K562 (cell line): Measurements from ENCODE around the gene GRIA2. TPM values are rescaled to one million over a fixed set of nuclear protein-coding genes. Genes with fewer than 3 reads are reported as not detected.

Experiments
- ATAC-seq: fragments of 200-7000 bp; cut with Tn5 transposase; 3 replicates; pipeline ENCODE4 v1.9.1; 2020; ENCODE audit warnings: moderate library complexity
- BruUV-seq: library from RNA; stranded (reverse); fragments of 400-500 nt; replicated peaks from 2 replicates; lab custom pipeline; 2021; lab: Mats Ljungman, UMichigan
- CTCF ChIA-PET: fragments of 300-600 bp; formaldehyde crosslinking; extraction: SDS; loops from one replicate; lab custom pipeline; 2021; ENCODE audit warnings: low intra/inter-chr PET ratio; lab: Yijun Ruan, JAX
- POLR2A ChIA-PET: fragments of 300-600, 350-650 bp; sonication (Branson Sonifier 250); formaldehyde crosslinking; extraction: SDS; loops from one replicate; lab custom pipeline; 2021; ENCODE audit warnings: antibody characterized with exemption, inconsistent platforms; lab: Yijun Ruan, JAX
- DNase-seq, 4 experiments: peaks; one replicate each; pipeline versions ENCODE4 v3.0.0 to v3.0.0-alpha.2; 2011 to 2018; ENCODE audit warnings: low spot score in 3 of 4, mixed read lengths in 3 of 4; ENCODE audit errors: extremely low read depth in 1 of 4
- FAIRE-seq: peaks from 2 replicates; lab custom pipeline; 2011; peaks lifted over from hg19 to GRCh38; lab: Jason Lieb, UNC
- H2AFZ ChIP-seq: 2 replicates; pipeline ENCODE4 v1.6.0; 2011; ENCODE audit warnings: low read depth, low read length, control low read depth, inconsistent platforms
- H3K27ac ChIP-seq: fragments of 200-600 bp; 3 replicates; pipeline ENCODE4 v1.8.0; 2011; ENCODE audit warnings: low read depth, mild to moderate bottlenecking, control low read depth, inconsistent platforms, low read length, moderate library complexity, mixed read lengths; ENCODE audit errors: extremely low read depth
- H3K27me3 ChIP-seq, 2 experiments: fragments of 300-600 bp in 1 of 2; 2 replicates in 1 of 2; 3 replicates in 1 of 2; pipeline versions ENCODE4 v1.6.0 to v1.8.0; 2011; ENCODE audit warnings: inconsistent platforms in 2 of 2, low read length in 2 of 2, mild to moderate bottlenecking in 1 of 2, mixed read lengths in 1 of 2, moderate library complexity in 1 of 2; ENCODE audit not compliant: control insufficient read depth in 2 of 2, insufficient read depth in 2 of 2
- H3K36me3 ChIP-seq: fragments of 300-600 bp; 3 replicates; pipeline ENCODE4 v1.8.0; 2011; ENCODE audit warnings: mild to moderate bottlenecking, low read length, inconsistent platforms; ENCODE audit not compliant: control insufficient read depth, insufficient read depth
- H3K4me1 ChIP-seq, 2 experiments: fragments of 200-600 bp in 1 of 2; replicated peaks in 1 of 2; 2 replicates in 1 of 2; 3 replicates in 1 of 2; pipeline versions ENCODE4 v1.5.1 to v1.8.0; 2011; ENCODE audit warnings: inconsistent platforms in 2 of 2, low read length in 2 of 2, mild to moderate bottlenecking in 1 of 2, mixed read lengths in 1 of 2, moderate library complexity in 1 of 2; ENCODE audit not compliant: control insufficient read depth in 2 of 2, insufficient read depth in 2 of 2
- H3K4me2 ChIP-seq: 2 replicates; pipeline ENCODE4 v1.6.1; 2011; ENCODE audit warnings: low read length, control low read depth, inconsistent platforms, mixed read lengths; ENCODE audit not compliant: insufficient read depth
- H3K4me3 ChIP-seq: fragments of 200-600 bp; sonication (generic), shearing (Covaris generic); 2 replicates; pipeline ENCODE4 v1.5.1; 2016; ENCODE audit warnings: control low read depth, inconsistent platforms
- H3K79me2 ChIP-seq: fragments of 200-600 bp; 3 replicates; pipeline ENCODE4 v1.8.0; 2011; ENCODE audit warnings: low read length, inconsistent platforms; ENCODE audit not compliant: control insufficient read depth, insufficient read depth
- H3K9ac ChIP-seq, 2 experiments: 2 replicates each; pipeline versions ENCODE4 v1.6.0 to v1.6.1; 2011; ENCODE audit warnings: low read depth in 2 of 2, low read length in 2 of 2, control low read depth in 1 of 2, inconsistent platforms in 1 of 2, mild to moderate bottlenecking in 1 of 2, mixed read lengths in 1 of 2; ENCODE audit not compliant: insufficient read depth in 1 of 2
- H3K9me1 ChIP-seq: one replicate; pipeline ENCODE4 v1.6.0; 2011; ENCODE audit warnings: inconsistent platforms, mild to moderate bottlenecking, low read length, moderate library complexity; ENCODE audit not compliant: control insufficient read depth, insufficient read depth
- H3K9me3 ChIP-seq: replicated peaks from 2 replicates; pipeline ENCODE4 v1.5.1; 2011; ENCODE audit warnings: low read depth, low read length, inconsistent platforms; ENCODE audit not compliant: control insufficient read depth, insufficient read depth
- H4K20me1 ChIP-seq: replicated peaks from 2 replicates; pipeline ENCODE4 v1.6.1; 2011; ENCODE audit warnings: low read length, inconsistent platforms, mixed read lengths; ENCODE audit not compliant: control insufficient read depth, insufficient read depth
- ASH1L ChIP-seq: fragments of 450-650 bp; IDR thresholded peaks from 2 replicates; pipeline ENCODE4 v1.6.1; 2018; ENCODE audit warnings: borderline replicate concordance, mild to moderate bottlenecking, low read depth; ENCODE audit not compliant: partially characterized antibody
- BRD4 ChIP-seq: fragments of 200-600 bp; sonication (generic); IDR thresholded peaks from 2 replicates; pipeline ENCODE4 v1.6.1; 2017; ENCODE audit warnings: inconsistent platforms
- BRD9 ChIP-seq: fragments of 450-650 bp; IDR thresholded peaks from 2 replicates; pipeline ENCODE4 v1.6.1; 2018; ENCODE audit warnings: low read depth; ENCODE audit not compliant: partially characterized antibody
- CBX2 ChIP-seq: fragments of 200-600 bp; sonication (generic); IDR thresholded peaks from one replicate; pipeline ENCODE4 v1.6.1; 2012; ENCODE audit warnings: mild to moderate bottlenecking, low read length, inconsistent platforms; ENCODE audit not compliant: insufficient read depth, poor library complexity, severe bottlenecking
- EGR1 ChIP-seq: fragments of 450-650 bp; conservative IDR thresholded peaks from 2 replicates; pipeline ENCODE4 v1.6.1; 2017; ENCODE audit warnings: mild to moderate bottlenecking
- FOSL1 ChIP-seq: fragments of 200-800 bp; sonication (Bioruptor generic); conservative IDR thresholded peaks from 2 replicates; pipeline ENCODE4 v1.6.1; 2016; ENCODE audit warnings: missing genetic modification characterization, missing compliant biosample characterization
- GATA2 ChIP-seq: sonication (generic); formaldehyde crosslinking; IDR thresholded peaks from 2 replicates; pipeline ENCODE4 v1.4.0; 2020; ENCODE audit warnings: mild to moderate bottlenecking, missing genetic modification reagents
- NONO ChIP-seq, 2 experiments: fragments of 200-400 bp in 1 of 2; fragments of 450-650 bp in 1 of 2; formaldehyde crosslinking in 1 of 2; IDR thresholded peaks; 2 replicates each; pipeline ENCODE4 v1.6.1; 2017; ENCODE audit warnings: low read depth in 2 of 2, mild to moderate bottlenecking in 2 of 2, moderate library complexity in 2 of 2, low read length in 1 of 2
- POLR2G ChIP-seq: fragments of 200-400 bp; formaldehyde crosslinking; IDR thresholded peaks from 2 replicates; pipeline ENCODE4 v1.6.1; 2017; ENCODE audit warnings: low read depth, mild to moderate bottlenecking, antibody characterized with exemption, low read length, moderate library complexity
- RBBP5 ChIP-seq: fragments of 200-600 bp; sonication (generic); IDR thresholded peaks from 2 replicates; pipeline ENCODE4 v1.6.1; 2012; ENCODE audit warnings: borderline replicate concordance, mild to moderate bottlenecking, low read length, control low read depth, inconsistent platforms; ENCODE audit not compliant: insufficient read depth, poor library complexity, severe bottlenecking
- SMAD1 ChIP-seq: fragments of 150-350 bp; IDR thresholded peaks from 2 replicates; pipeline ENCODE4 v1.6.1; 2014; ENCODE audit warnings: low read length, low read depth; ENCODE audit not compliant: partially characterized antibody
- YBX1 ChIP-seq: fragments of 450-650 bp; IDR thresholded peaks from 2 replicates; pipeline ENCODE4 v1.7.1; 2016; ENCODE audit warnings: mild to moderate bottlenecking
- ZBTB1 ChIP-seq: sonication (generic); formaldehyde crosslinking; IDR thresholded peaks from 2 replicates; pipeline ENCODE4 v1.8.1; 2023; ENCODE audit warnings: missing genetic modification reagents, low read depth, mild to moderate bottlenecking, borderline replicate concordance
- ZEB2 ChIP-seq: fragments of 450-650 bp; IDR thresholded peaks from 2 replicates; pipeline ENCODE4 v1.6.1; 2016
- ZNF512 ChIP-seq: IDR thresholded peaks from 2 replicates; pipeline ENCODE4 v1.6.1; 2016; ENCODE audit warnings: missing genetic modification characterization, missing compliant biosample characterization
- WGBS: fragments of 100-300 bp; shearing (Covaris generic); methylation state at CpG from one replicate; pipeline ENCODE4 v1.1.6; 2016; ENCODE audit warnings: low coverage, mixed read lengths; ENCODE audit not compliant: insufficient coverage; ENCODE audit errors: missing lambda C conversion rate; 5-methylcytosine and 5-hydroxymethylcytosine counted together
- in situ Hi-C: fragments of 300-500 bp; cut with MboI; formaldehyde crosslinking; loops from 4 replicates; pipeline ENCODE4 v1.15.0; 2018; ENCODE audit warnings: inconsistent platforms, mixed read lengths
- intact Hi-C: fragments of 100-400 bp; cut with micrococcal nuclease; formaldehyde crosslinking; loops from 2 replicates; pipeline ENCODE4 v1.14.2; 2022
- polyA plus RNA-seq, 8 experiments: library from polyadenylated mRNA; depleted of rRNA in 4 of 8; stranded (reverse) in 5 of 8; unstranded in 3 of 8; fragments of >200 nt; fragmentation: Nextera tagmentation in 2 of 8; fragmentation: Illumina TruSeq in 1 of 8; extraction: Ambion mirVana in 2 of 8; extraction: Trizol in 1 of 8; gene quantifications; 2 replicates each; pipeline versions ENCODE4 v1.2.1 to v1.2.3, GENCODE V29; 2011 to 2014; ENCODE audit warnings: inconsistent platforms in 1 of 8, missing spikeins in 1 of 8
- total RNA-seq, 7 experiments: library from RNA; depleted of rRNA in 6 of 7; stranded (reverse); fragments of >200 nt in 6 of 7; fragmentation: Illumina TruSeq in 2 of 7; extraction: Trizol in 2 of 7; gene quantifications; 2 replicates each; pipeline versions ENCODE4 v1.2.1 to v1.2.3, GENCODE V29; 2011 to 2021; ENCODE audit warnings: low replicate concordance in 1 of 7

The GRIA2 gene
- total and polyA plus RNA-seq, 9 of the 15 experiments (the other 6 are each of a cell fraction or from before 2014, with no cell fraction given) = 0.07 TPM; not detected in 8

- Histone ChIP-seq H3K27me3 (no peaks in the 10 kb centered on the region), H3K9me1 (no peaks in the 10 kb centered on the region), H3K4me2 (no peak overlapping the region), H4K20me1 (no peaks in the 10 kb centered on the region), H3K9ac (no peak overlapping the region), H3K27ac (no peak overlapping the region), H3K9me3 (no peaks in the 10 kb centered on the region), H3K79me2 (no peaks in the 10 kb centered on the region), H3K4me1 (no peaks in the 10 kb centered on the region), H2AFZ (no peak overlapping the region), H3K36me3 (no peaks in the 10 kb centered on the region), H3K4me3 (no peak overlapping the region)
- in situ Hi-C loops (no loop called here), intact Hi-C loops (no loop called here)
- POLR2A ChIA-PET = no interaction called here
- FAIRE-seq = no peak
- TF ChIP-seq RBBP5 = no peak
- no peak for TF ChIP-seq BRD9
- TF ChIP-seq SMAD1 = no peak
- no peak for TF ChIP-seq NONO (IDR thresholded peaks at IDR 0.05; ENCODE audit: low read depth in 2 of 2, low read length in 1 of 2)
- ATAC-seq = no peak
- CTCF ChIA-PET = no interaction called here
- no TSS peak for BruUV-seq
- WGBS = 0% methylated on average over 3 of the region's 3 CpGs
- no peak for DNase-seq
Observed at GRCh38 chr4:157291071-157291470, 70.5 kb downstream of the GRIA2 start.

GRCh38 chr4:157293673-157294072 is 73.1 kb downstream of the GRIA2 start:
- H3K27ac ChIP-seq = no peak overlapping the region
- no peak overlapping the region for H3K4me3 ChIP-seq
- no TSS peak for BruUV-seq
- intact Hi-C loops = no loop called here
- no peaks in the 10 kb centered on the region for H3K36me3 ChIP-seq
- POLR2A ChIA-PET = no interaction called here
- CTCF ChIA-PET = no interaction called here
- WGBS = 4% methylated on average over 4 of the region's 4 CpGs
- in situ Hi-C loops = no loop called here
- H3K9me1 ChIP-seq = no peaks in the 10 kb centered on the region
- ATAC-seq (no peak), FAIRE-seq (no peak), DNase-seq (no peak)
- no peaks in the 10 kb centered on the region for H3K79me2 ChIP-seq
- H4K20me1 ChIP-seq = no peaks in the 10 kb centered on the region
- no peak overlapping the region for H3K4me2 ChIP-seq
- no peaks in the 10 kb centered on the region for H3K27me3 ChIP-seq
- H3K4me1 ChIP-seq = no peaks in the 10 kb centered on the region
- no peaks in the 10 kb centered on the region for H3K9me3 ChIP-seq
- H2AFZ ChIP-seq = no peak overlapping the region
- no peak overlapping the region for H3K9ac ChIP-seq
- TF ChIP-seq ZEB2 (no peak), FOSL1 (no peak), POLR2G (no peak), BRD4 (no peak), YBX1 (no peak), GATA2 (no peak), EGR1 (no peak), ZNF512 (tag) (no peak), ASH1L (no peak), CBX2 (no peak), ZBTB1 (CRISPR knock-in tag) (no peak)
